HG02678 (cell line): ENCODE data around the gene CANT1.
"Not testable (repeated sequence)": the region's sequence is repeated elsewhere in the genome, so short reads cannot be mapped to it uniquely, and the experiment has no call there.

Experiments used
- ATAC-seq: cut with Tn5 transposase; IDR thresholded peaks from one replicate; pipeline ENCODE4 v1.9.1; 2021; ENCODE audit warnings: mild to moderate bottlenecking, moderate library complexity; ENCODE audit not compliant: unreplicated experiment

The CANT1 gene

GRCh38 chr17:79043931-79044320 is 34.4 kb upstream of the CANT1 start:
- ATAC-seq = no peak

- ATAC-seq = no peak
These were observed 33.8 kb upstream of the CANT1 start for GRCh38 chr17:79043191-79043930.

GRCh38 chr17:79042421-79043190 is 33.0 kb upstream of the CANT1 start:
- ATAC-seq = no peak

- ATAC-seq = no peak
These were observed 32.3 kb upstream of the CANT1 start for GRCh38 chr17:79041723-79042420.

GRCh38 chr17:79041041-79041570 is 31.5 kb upstream of the CANT1 start:
- no peak for ATAC-seq

GRCh38 chr17:79039886-79040285 is 30.3 kb upstream of the CANT1 start:
- no peak for ATAC-seq

GRCh38 chr17:79039171-79039570 is 29.6 kb upstream of the CANT1 start:
- ATAC-seq = no peak

- ATAC-seq = no peak
These were observed 29.1 kb upstream of the CANT1 start for GRCh38 chr17:79038545-79039135.

GRCh38 chr17:79036596-79036995 is 27.0 kb upstream of the CANT1 start:
- no peak for ATAC-seq

- ATAC-seq = no peak
These were observed 26.6 kb upstream of the CANT1 start for GRCh38 chr17:79036181-79036580.

GRCh38 chr17:79035686-79036085 is 26.1 kb upstream of the CANT1 start:
- ATAC-seq = no peak

GRCh38 chr17:79034931-79035485 is 25.4 kb upstream of the CANT1 start:
- no peak for ATAC-seq

- no peak for ATAC-seq
These were observed 24.4 kb upstream of the CANT1 start for GRCh38 chr17:79033741-79034501.

GRCh38 chr17:79033046-79033616 is 23.6 kb upstream of the CANT1 start:
- no peak for ATAC-seq

GRCh38 chr17:79031996-79032875 is 22.7 kb upstream of the CANT1 start:
- ATAC-seq = no peak

GRCh38 chr17:79030636-79031035 is 21.1 kb upstream of the CANT1 start:
- not testable (repeated sequence) for ATAC-seq

- ATAC-seq = no peak
These were observed 19.9 kb upstream of the CANT1 start for GRCh38 chr17:79029327-79030009.
